Tibial nerve (tissue), 4 donors: ENCODE data around the gene CYTH2. TPM values are rescaled to one million over a fixed set of nuclear protein-coding genes. Genes with fewer than 3 reads are reported as not detected.

ENCODE experiments used
- DNase-seq, 2 donors: peaks; one replicate each; pipeline ENCODE4 v3.0.0-alpha.2; 2019; ENCODE audit warnings: low spot score in 2 of 2
- H3K27ac ChIP-seq, 4 donors: fragments of 200-600 bp; sonication (generic) in 3 of 4; one replicate each; pipeline ENCODE4 v1.5.1; 2017 to 2019; ENCODE audit warnings: mild to moderate bottlenecking in 1 of 4
- H3K27me3 ChIP-seq, 2 donors: fragments of 200-600 bp; sonication (generic) in 1 of 2; one replicate each; pipeline versions ENCODE4 v1.5.1 to v1.6.0; 2017 to 2019
- H3K36me3 ChIP-seq, 3 donors: fragments of 200-600 bp; sonication (generic); one replicate each; pipeline ENCODE4 v1.5.1; 2018 to 2019
- H3K4me1 ChIP-seq, 4 donors: fragments of 200-600 bp; sonication (generic) in 3 of 4; one replicate each; pipeline ENCODE4 v1.5.1; 2017 to 2019
- H3K4me3 ChIP-seq, 4 donors: fragments of 200-600 bp; sonication (generic) in 3 of 4; one replicate each; pipeline ENCODE4 v1.5.1; 2017 to 2019; ENCODE audit warnings: mild to moderate bottlenecking in 1 of 4, moderate library complexity in 1 of 4
- H3K9me3 ChIP-seq, 4 donors: fragments of 200-600 bp; sonication (generic) in 3 of 4; one replicate each; pipeline ENCODE4 v1.5.1; 2017 to 2019
- CTCF ChIP-seq, 5 experiments: fragments of 200-600 bp in 3 of 5; fragments of 450-650 bp in 2 of 5; sonication (generic) in 3 of 5; IDR thresholded peaks; one replicate each; pipeline ENCODE4 v1.5.1; 2016 to 2019; ENCODE audit warnings: antibody characterized with exemption in 5 of 5, mild to moderate bottlenecking in 3 of 5, moderate library complexity in 2 of 5
- EP300 ChIP-seq, 2 donors: sonication (generic); formaldehyde crosslinking; IDR thresholded peaks; one replicate each; pipeline ENCODE4 v1.6.1; 2017; ENCODE audit warnings: antibody characterized with exemption in 2 of 2, mild to moderate bottlenecking in 1 of 2
- POLR2A ChIP-seq, 2 donors: fragments of 450-650 bp; IDR thresholded peaks; one replicate each; pipeline ENCODE4 v1.6.1; 2017; ENCODE audit warnings: antibody characterized with exemption in 2 of 2, mild to moderate bottlenecking in 2 of 2, moderate library complexity in 2 of 2
- WGBS, 2 donors: methylation state at CpG; one replicate each; pipeline ENCODE4 v1.1.5; 2018; 5-methylcytosine and 5-hydroxymethylcytosine counted together
- total RNA-seq, 4 donors: library from RNA; depleted of rRNA; stranded (reverse); fragments of >200 nt; gene quantifications; one replicate each; pipeline ENCODE4 v1.1.0, GENCODE V29; 2016

CYTH2 gene
- total RNA-seq, 4 donors from 2014 or later = 56.7 to 114 (median 65.1) TPM

- H3K4me1 ChIP-seq = peaks cover 0 to 36% (median 11%) of the 10 kb centered on the region in 4 donors
- H3K4me3 ChIP-seq = peak overlapping the region in 1 of 4 donors; percentile 12
- 30 to 40% methylated on average over 13 to 20 of the region's 59 CpGs for WGBS, 2 donors
- DNase-seq = no peak
- no peaks in the 10 kb centered on the region for H3K36me3 ChIP-seq
- no peak overlapping the region for H3K27ac ChIP-seq
- peaks cover 0 to 69% of the 10 kb centered on the region in 2 donors for H3K27me3 ChIP-seq
- no peak for TF ChIP-seq POLR2A (IDR thresholded peaks at IDR 0.05)
- no peak for TF ChIP-seq EP300 (IDR thresholded peaks at IDR 0.05)
- no peak for TF ChIP-seq CTCF (IDR thresholded peaks at IDR 0.05)
- no peaks in the 10 kb centered on the region for H3K9me3 ChIP-seq
Observed at GRCh38 chr19:48498595-48499311, 29.6 kb downstream of the CYTH2 start.

DNA sequence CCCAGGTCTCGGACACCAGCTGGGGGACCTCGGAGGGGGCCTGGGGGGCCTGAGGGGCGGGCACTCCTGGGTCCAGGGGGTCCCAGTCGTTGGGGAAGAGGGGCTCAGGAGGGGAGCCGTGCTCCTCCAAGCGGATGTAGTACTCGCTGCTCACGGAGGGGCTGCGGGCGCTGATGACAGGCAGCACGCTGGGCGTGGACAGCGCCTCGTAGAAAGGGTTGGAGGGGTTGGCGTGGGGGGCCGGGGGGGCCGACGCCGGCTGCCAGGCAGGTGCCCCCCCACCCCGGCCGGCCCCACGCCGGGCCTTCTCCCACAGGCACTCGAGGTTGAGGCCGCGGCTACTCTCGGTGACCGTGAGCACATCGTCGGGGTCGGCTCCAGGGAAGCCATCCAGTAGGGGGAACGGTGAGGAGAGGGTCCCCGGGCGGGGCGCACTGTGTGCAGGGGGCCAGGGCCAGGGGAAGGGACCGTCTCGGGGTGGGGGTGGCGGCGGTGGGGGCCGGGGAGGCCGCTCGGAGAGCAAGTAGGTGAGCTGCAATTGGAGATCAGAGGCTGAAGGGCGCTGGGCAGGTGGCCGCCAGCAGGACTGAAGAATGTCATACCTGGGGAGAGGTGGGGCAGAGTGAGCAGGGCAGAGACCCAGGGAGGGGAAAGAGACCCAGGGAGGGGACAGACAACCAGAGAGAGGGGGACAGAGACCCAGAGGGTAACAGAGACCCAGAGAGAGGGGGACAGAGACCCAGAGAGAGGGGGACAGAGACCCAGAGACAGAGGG lies 30.3 kb downstream of the CYTH2 start:
- Histone ChIP-seq H3K4me1 (peaks cover 0 to 30% (median 8%) of the 10 kb centered on the region in 4 donors), H3K27me3 (peaks cover 0 to 75% of the 10 kb centered on the region in 2 donors), H3K27ac (no peak overlapping the region), H3K9me3 (no peaks in the 10 kb centered on the region), H3K4me3 (peak overlapping the region in 1 of 4 donors; percentile 5), H3K36me3 (no peaks in the 10 kb centered on the region)
- 61 to 64% methylated on average over 16 to 32 of the region's 44 CpGs for WGBS, 2 donors
- no peak for DNase-seq
- TF ChIP-seq EP300 (IDR thresholded peaks at IDR 0.05) = no peak
- no peak for TF ChIP-seq CTCF (IDR thresholded peaks at IDR 0.05)
- TF ChIP-seq POLR2A (IDR thresholded peaks at IDR 0.05) = no peak

DNA sequence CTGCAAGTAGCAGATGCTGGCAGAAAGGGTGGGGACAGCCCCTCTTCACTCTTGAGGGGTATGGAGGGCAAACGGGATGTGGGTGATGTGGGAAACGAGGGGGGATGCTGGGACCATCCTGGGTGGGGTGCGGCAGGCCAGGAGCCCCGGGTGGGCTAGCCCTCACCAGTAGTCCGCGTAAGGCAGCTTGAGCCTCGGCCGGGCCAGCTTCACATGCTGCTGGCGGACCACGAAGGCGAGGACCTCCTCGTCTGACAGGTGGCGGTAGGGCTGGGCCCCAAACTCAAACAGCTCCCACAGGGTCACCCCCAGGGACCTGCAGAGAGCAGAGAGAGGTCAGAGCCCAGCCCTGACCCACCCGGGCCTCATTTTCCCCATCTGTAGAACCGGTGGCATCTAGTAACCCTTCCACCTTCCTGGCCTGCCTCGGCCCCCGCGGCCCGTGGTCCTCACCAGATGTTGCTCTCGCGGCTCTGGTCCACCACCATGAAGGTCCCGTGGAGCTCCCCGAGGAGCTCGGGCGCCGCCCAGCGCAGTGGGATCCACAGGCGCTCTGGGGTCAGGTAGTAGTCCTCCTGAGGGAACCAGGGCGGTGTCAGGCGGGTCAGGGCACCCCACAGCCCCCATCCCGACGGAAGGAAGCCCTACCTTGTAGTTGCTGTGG lies 31.8 kb downstream of the CYTH2 start:
- peaks cover 0 to 75% of the 10 kb centered on the region in 2 donors for H3K27me3 ChIP-seq
- DNase-seq = no peak
- 58 to 68% methylated on average over 13 to 14 of the region's 32 CpGs for WGBS, 2 donors
- peaks cover 0 to 21% (median 8%) of the 10 kb centered on the region in 4 donors for H3K4me1 ChIP-seq
- TF ChIP-seq POLR2A (IDR thresholded peaks at IDR 0.05) (no peak), CTCF (IDR thresholded peaks at IDR 0.05) (no peak), EP300 (IDR thresholded peaks at IDR 0.05) (no peak)
- H3K9me3 ChIP-seq = no peaks in the 10 kb centered on the region
- no peak overlapping the region for H3K4me3 ChIP-seq
- no peak overlapping the region for H3K27ac ChIP-seq
- no peaks in the 10 kb centered on the region for H3K36me3 ChIP-seq

GRCh38 chr19:48501494-48502349 lies 32.6 kb downstream of the CYTH2 start:
- H3K27ac ChIP-seq = no peak overlapping the region
- H3K4me1 ChIP-seq = peaks cover 0 to 21% (median 8%) of the 10 kb centered on the region in 4 donors
- H3K4me3 ChIP-seq = no peak overlapping the region
- 2 to 3% methylated on average over 20 of the region's 20 CpGs for WGBS, 2 donors
- H3K27me3 ChIP-seq = peaks cover 0 to 73% of the 10 kb centered on the region in 2 donors
- TF ChIP-seq CTCF (IDR thresholded peaks at IDR 0.05) = no peak
- no peak for TF ChIP-seq EP300 (IDR thresholded peaks at IDR 0.05)
- TF ChIP-seq POLR2A (IDR thresholded peaks at IDR 0.05) = no peak
- no peaks in the 10 kb centered on the region for H3K9me3 ChIP-seq
- no peaks in the 10 kb centered on the region for H3K36me3 ChIP-seq
- no peak for DNase-seq
